HepG2 (cell line): ENCODE results near the gene MT1G. TPM values are rescaled to one million over a fixed set of nuclear protein-coding genes. Genes with fewer than 3 reads are reported as not detected.
A peak's percentile ranks its signal among the peaks of the same experiment; 100 is the strongest.

Experiments
- ATF7-NPFF ChIP-seq: sonication (generic); formaldehyde crosslinking; IDR thresholded peaks from 2 replicates; pipeline ENCODE4 v1.8.1; 2023; ENCODE audit warnings: mild to moderate bottlenecking, low read depth, missing genetic modification reagents, moderate library complexity
- MAZ ChIP-seq, 2 experiments: sonication (generic) in 1 of 2; formaldehyde crosslinking in 1 of 2; IDR thresholded peaks; 2 replicates each; pipeline versions ENCODE4 v1.5.0 to v1.6.1; 2012 to 2020; ENCODE audit warnings: low read depth in 2 of 2, mild to moderate bottlenecking in 2 of 2, borderline replicate concordance in 1 of 2, improper control_type of control experiment in 1 of 2, low read length in 1 of 2, missing genetic modification reagents in 1 of 2, moderate library complexity in 1 of 2
- MXD4 ChIP-seq: IDR thresholded peaks from 2 replicates; pipeline ENCODE4 v1.6.1; 2016; ENCODE audit warnings: mild to moderate bottlenecking, missing biosample characterization, missing genetic modification reagents
- PCBP2 ChIP-seq: fragments of 200-400 bp; formaldehyde crosslinking; optimal IDR thresholded peaks from 2 replicates; pipeline ENCODE3; 2018; ENCODE audit warnings: low read length, low read depth; ENCODE audit not compliant: poor library complexity, severe bottlenecking
- RAD21 ChIP-seq: fragments of 450-650 bp; formaldehyde crosslinking; IDR thresholded peaks from 2 replicates; pipeline ENCODE4 v1.5.0; 2020; ENCODE audit warnings: mild to moderate bottlenecking
- SMARCC2 ChIP-seq: fragments of 450-650 bp; IDR thresholded peaks from 2 replicates; pipeline ENCODE4 v1.6.1; 2017; ENCODE audit warnings: antibody characterized with exemption, mild to moderate bottlenecking
- TCF7 ChIP-seq: sonication (generic); IDR thresholded peaks from 2 replicates; pipeline ENCODE4 v1.6.1; 2016; ENCODE audit warnings: antibody characterized with exemption, low read depth
- YEATS4 ChIP-seq: sonication (generic); formaldehyde crosslinking; IDR thresholded peaks from 2 replicates; pipeline ENCODE4 v1.4.0; 2020; ENCODE audit warnings: missing genetic modification reagents, borderline replicate concordance
- YY1 ChIP-seq: IDR thresholded peaks from 2 replicates; pipeline ENCODE4 v1.6.1; 2011; ENCODE audit warnings: low read length, low read depth, moderate library complexity, mild to moderate bottlenecking; ENCODE audit not compliant: insufficient read depth, insufficient replicate concordance
- ZBTB7B ChIP-seq: sonication (generic); formaldehyde crosslinking; IDR thresholded peaks from 2 replicates; pipeline ENCODE4 v1.4.0; 2020; ENCODE audit warnings: missing genetic modification reagents
- ZNF24 ChIP-seq: fragments of 450-650 bp; IDR thresholded peaks from 2 replicates; pipeline ENCODE4 v1.6.1; 2017; ENCODE audit warnings: antibody characterized with exemption, mild to moderate bottlenecking
- ZNF282 ChIP-seq: fragments of 450-650 bp; IDR thresholded peaks from 2 replicates; pipeline ENCODE4 v1.6.1; 2018; ENCODE audit not compliant: partially characterized antibody
- ZNF776 ChIP-seq: sonication (generic); formaldehyde crosslinking; IDR thresholded peaks from 2 replicates; pipeline ENCODE4 v1.4.0; 2020; ENCODE audit warnings: mild to moderate bottlenecking, missing genetic modification reagents
- ZSCAN31 ChIP-seq: sonication (generic); formaldehyde crosslinking; IDR thresholded peaks from 2 replicates; pipeline ENCODE4 v1.5.0; 2020; ENCODE audit warnings: low read depth, mild to moderate bottlenecking, missing genetic modification reagents
- polyA plus RNA-seq, 8 experiments: library from polyadenylated mRNA; depleted of rRNA in 3 of 8; stranded (reverse) in 7 of 8; unstranded in 1 of 8; fragments of >200 nt; fragmentation: Illumina TruSeq in 4 of 8; extraction: Trizol in 4 of 8; gene quantifications; 2 replicates each; pipeline versions ENCODE4 v1.2.1 to v1.2.3, GENCODE V29; 2011 to 2016; ENCODE audit warnings: low read depth in 4 of 8, missing spikeins in 1 of 8, mixed read lengths in 1 of 8; ENCODE audit not compliant: insufficient read depth in 1 of 8
- total RNA-seq, 5 experiments: library from RNA; depleted of rRNA; stranded (reverse); fragments of >200 nt; fragmentation: Illumina TruSeq; extraction: Trizol; gene quantifications; 2 replicates each; pipeline ENCODE4 v1.2.3, GENCODE V29; 2016; ENCODE audit warnings: low read depth in 1 of 5
- TF ChIP-seq, protein P1 (sequence below): sonication (generic); formaldehyde crosslinking; IDR thresholded peaks from 2 replicates; pipeline ENCODE4 v1.4.0; 2020; ENCODE audit warnings: missing genetic modification reagents
- TF ChIP-seq, protein P2 (sequence below): sonication (generic); formaldehyde crosslinking; IDR thresholded peaks from 2 replicates; pipeline ENCODE4 v1.8.1; 2022; ENCODE audit warnings: mild to moderate bottlenecking, missing genetic modification reagents
- TF ChIP-seq, protein P3 (sequence below): IDR thresholded peaks from 2 replicates; pipeline ENCODE4 v1.6.1; 2018; ENCODE audit warnings: missing genetic modification reagents, mild to moderate bottlenecking, missing compliant biosample characterization
- TF ChIP-seq, protein P4 (sequence below): IDR thresholded peaks from 2 replicates; pipeline ENCODE4 v1.4.0; 2020; ENCODE audit warnings: mild to moderate bottlenecking, missing genetic modification reagents

The MT1G gene
- total and polyA plus RNA-seq, 2 of the 13 experiments (the other 11 are each of a cell fraction or from before 2014, with no cell fraction given): 3.6 to 377 TPM

DNA sequence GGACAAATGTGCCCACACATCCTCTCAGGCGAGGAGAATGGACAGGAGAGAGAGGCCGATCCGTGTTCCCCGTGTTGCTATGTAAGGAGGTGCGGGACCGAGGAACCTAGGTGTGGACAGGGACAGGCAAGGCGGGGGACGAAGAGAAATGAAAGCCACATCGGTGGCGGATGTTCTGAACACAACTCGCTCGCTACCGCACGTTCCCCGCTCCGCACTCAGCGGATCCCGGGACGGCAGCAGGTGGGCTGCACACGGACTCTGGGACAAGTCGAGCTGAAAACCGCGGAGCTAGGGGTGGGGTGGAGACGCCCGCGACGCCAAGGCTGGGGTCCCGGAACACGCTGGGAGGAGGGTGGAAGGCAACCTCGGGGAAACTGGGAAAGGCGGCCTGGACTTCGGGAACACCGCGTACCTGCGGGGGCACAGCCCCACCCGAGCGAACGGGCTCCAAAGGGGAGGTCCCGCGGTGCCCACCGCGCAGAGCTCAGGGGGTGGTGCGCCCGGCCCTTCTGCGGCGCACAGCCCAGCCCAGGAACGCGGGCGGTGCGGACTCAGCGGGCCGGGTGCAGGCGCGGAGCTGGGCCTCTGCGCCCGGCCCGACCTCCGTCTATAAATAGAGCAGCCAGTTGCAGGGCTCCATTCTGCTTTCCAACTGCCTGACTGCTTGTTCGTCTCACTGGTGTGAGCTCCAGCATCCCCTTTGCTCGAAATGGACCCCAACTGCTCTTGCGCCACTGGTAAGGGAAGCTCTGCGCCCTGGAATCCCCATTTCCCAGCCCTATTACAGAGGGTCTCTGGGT, 42.5 kb downstream of the MT1G start, which contains the start of gene MT1E (continued):
- TF ChIP-seq YEATS4 (peak; percentile 42; the same call in 1 of the 2 replicates), SMARCC2 (no peak), TCF7 (no peak), ZNF776 (CRISPR knock-in tag) (peak; percentile 71; the same call in 1 of the 2 replicates), ZNF282 (no peak), PCBP2 (no peak), ZNF24 (no peak), MXD4 (peak; percentile 81), ATF7-NPFF (CRISPR knock-in tag) (peak; percentile 69; the same call in 1 of the 2 replicates), RAD21 (peak; percentile 52; the same call in 1 of the 2 replicates), ZSCAN31 (CRISPR knock-in tag) (peak; percentile 57; the same call in 1 of the 2 replicates), ZBTB7B (peak; percentile 74; the same call in 1 of the 2 replicates), YY1 (peak; percentile 44), MAZ (IDR thresholded peaks at IDR 0.05; ENCODE audit: borderline replicate concordance, low read depth, low read length) (no peak), MAZ (CRISPR knock-in tag; IDR thresholded peaks at IDR 0.05; ENCODE audit: low read depth) (peak; percentile 66; the same call in 1 of the 2 replicates)
- TF ChIP-seq, protein P1, sequence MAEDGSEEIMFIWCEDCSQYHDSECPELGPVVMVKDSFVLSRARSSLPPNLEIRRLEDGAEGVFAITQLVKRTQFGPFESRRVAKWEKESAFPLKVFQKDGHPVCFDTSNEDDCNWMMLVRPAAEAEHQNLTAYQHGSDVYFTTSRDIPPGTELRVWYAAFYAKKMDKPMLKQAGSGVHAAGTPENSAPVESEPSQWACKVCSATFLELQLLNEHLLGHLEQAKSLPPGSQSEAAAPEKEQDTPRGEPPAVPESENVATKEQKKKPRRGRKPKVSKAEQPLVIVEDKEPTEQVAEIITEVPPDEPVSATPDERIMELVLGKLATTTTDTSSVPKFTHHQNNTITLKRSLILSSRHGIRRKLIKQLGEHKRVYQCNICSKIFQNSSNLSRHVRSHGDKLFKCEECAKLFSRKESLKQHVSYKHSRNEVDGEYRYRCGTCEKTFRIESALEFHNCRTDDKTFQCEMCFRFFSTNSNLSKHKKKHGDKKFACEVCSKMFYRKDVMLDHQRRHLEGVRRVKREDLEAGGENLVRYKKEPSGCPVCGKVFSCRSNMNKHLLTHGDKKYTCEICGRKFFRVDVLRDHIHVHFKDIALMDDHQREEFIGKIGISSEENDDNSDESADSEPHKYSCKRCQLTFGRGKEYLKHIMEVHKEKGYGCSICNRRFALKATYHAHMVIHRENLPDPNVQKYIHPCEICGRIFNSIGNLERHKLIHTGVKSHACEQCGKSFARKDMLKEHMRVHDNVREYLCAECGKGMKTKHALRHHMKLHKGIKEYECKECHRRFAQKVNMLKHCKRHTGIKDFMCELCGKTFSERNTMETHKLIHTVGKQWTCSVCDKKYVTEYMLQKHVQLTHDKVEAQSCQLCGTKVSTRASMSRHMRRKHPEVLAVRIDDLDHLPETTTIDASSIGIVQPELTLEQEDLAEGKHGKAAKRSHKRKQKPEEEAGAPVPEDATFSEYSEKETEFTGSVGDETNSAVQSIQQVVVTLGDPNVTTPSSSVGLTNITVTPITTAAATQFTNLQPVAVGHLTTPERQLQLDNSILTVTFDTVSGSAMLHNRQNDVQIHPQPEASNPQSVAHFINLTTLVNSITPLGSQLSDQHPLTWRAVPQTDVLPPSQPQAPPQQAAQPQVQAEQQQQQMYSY: peak; percentile 91
- TF ChIP-seq, protein P2, sequence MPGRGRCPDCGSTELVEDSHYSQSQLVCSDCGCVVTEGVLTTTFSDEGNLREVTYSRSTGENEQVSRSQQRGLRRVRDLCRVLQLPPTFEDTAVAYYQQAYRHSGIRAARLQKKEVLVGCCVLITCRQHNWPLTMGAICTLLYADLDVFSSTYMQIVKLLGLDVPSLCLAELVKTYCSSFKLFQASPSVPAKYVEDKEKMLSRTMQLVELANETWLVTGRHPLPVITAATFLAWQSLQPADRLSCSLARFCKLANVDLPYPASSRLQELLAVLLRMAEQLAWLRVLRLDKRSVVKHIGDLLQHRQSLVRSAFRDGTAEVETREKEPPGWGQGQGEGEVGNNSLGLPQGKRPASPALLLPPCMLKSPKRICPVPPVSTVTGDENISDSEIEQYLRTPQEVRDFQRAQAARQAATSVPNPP (CRISPR knock-in tag): peak; percentile 48; the same call in 1 of the 2 replicates
- TF ChIP-seq, protein P3, sequence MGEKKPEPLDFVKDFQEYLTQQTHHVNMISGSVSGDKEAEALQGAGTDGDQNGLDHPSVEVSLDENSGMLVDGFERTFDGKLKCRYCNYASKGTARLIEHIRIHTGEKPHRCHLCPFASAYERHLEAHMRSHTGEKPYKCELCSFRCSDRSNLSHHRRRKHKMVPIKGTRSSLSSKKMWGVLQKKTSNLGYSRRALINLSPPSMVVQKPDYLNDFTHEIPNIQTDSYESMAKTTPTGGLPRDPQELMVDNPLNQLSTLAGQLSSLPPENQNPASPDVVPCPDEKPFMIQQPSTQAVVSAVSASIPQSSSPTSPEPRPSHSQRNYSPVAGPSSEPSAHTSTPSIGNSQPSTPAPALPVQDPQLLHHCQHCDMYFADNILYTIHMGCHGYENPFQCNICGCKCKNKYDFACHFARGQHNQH (CRISPR knock-in tag): peak; percentile 72
- TF ChIP-seq, protein P4, sequence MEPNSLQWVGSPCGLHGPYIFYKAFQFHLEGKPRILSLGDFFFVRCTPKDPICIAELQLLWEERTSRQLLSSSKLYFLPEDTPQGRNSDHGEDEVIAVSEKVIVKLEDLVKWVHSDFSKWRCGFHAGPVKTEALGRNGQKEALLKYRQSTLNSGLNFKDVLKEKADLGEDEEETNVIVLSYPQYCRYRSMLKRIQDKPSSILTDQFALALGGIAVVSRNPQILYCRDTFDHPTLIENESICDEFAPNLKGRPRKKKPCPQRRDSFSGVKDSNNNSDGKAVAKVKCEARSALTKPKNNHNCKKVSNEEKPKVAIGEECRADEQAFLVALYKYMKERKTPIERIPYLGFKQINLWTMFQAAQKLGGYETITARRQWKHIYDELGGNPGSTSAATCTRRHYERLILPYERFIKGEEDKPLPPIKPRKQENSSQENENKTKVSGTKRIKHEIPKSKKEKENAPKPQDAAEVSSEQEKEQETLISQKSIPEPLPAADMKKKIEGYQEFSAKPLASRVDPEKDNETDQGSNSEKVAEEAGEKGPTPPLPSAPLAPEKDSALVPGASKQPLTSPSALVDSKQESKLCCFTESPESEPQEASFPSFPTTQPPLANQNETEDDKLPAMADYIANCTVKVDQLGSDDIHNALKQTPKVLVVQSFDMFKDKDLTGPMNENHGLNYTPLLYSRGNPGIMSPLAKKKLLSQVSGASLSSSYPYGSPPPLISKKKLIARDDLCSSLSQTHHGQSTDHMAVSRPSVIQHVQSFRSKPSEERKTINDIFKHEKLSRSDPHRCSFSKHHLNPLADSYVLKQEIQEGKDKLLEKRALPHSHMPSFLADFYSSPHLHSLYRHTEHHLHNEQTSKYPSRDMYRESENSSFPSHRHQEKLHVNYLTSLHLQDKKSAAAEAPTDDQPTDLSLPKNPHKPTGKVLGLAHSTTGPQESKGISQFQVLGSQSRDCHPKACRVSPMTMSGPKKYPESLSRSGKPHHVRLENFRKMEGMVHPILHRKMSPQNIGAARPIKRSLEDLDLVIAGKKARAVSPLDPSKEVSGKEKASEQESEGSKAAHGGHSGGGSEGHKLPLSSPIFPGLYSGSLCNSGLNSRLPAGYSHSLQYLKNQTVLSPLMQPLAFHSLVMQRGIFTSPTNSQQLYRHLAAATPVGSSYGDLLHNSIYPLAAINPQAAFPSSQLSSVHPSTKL (CRISPR knock-in tag): peak; percentile 12; the same call in 1 of the 2 replicates
